Measurements from ENCODE around the gene MRPS15.

DNA sequence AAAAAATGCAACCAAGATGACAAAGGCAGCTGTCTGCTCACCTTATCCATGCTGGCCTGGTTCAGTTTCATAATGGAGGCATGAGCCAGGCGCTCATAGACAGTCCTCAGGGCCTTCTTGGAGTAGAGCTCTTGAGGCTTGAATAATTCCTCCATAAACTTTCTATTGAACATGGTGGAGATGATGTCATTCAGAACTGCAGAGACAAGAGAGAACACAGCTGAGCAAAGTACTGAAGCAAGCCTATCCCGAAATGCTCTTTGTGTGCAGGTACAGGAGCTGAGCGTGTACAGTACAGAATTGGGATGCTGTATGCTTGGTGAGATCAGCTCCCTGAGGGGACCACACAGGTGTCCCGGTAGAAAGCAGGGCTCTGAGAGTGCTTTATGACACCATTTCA is 25.5 kb downstream of the MRPS15 start:
- TF ChIP-seq, protein P1, sequence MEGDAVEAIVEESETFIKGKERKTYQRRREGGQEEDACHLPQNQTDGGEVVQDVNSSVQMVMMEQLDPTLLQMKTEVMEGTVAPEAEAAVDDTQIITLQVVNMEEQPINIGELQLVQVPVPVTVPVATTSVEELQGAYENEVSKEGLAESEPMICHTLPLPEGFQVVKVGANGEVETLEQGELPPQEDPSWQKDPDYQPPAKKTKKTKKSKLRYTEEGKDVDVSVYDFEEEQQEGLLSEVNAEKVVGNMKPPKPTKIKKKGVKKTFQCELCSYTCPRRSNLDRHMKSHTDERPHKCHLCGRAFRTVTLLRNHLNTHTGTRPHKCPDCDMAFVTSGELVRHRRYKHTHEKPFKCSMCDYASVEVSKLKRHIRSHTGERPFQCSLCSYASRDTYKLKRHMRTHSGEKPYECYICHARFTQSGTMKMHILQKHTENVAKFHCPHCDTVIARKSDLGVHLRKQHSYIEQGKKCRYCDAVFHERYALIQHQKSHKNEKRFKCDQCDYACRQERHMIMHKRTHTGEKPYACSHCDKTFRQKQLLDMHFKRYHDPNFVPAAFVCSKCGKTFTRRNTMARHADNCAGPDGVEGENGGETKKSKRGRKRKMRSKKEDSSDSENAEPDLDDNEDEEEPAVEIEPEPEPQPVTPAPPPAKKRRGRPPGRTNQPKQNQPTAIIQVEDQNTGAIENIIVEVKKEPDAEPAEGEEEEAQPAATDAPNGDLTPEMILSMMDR (IDR thresholded peaks at IDR 0.05 in 8 of 11, conservative IDR thresholded peaks at IDR 0.05 in 3 of 11), result no peak
- no peak for TF ChIP-seq POLR2A (IDR thresholded peaks at IDR 0.05)

Data from spleen (tissue), 7 donors.